KOPT-K1 (cell line): Measurements from ENCODE around the gene KLHL2.
"Not testable (repeated sequence)": the region's sequence is repeated elsewhere in the genome, so short reads cannot be mapped to it uniquely, and the experiment has no call there.

Experiments used
- H3K27ac ChIP-seq: fragments of 200-600 bp; sonication (generic); 2 replicates; pipeline ENCODE4 v1.5.1; 2016; ENCODE audit warnings: antibody characterized with exemption, mild to moderate bottlenecking, low read depth, low read length; ENCODE audit not compliant: poor library complexity, severe bottlenecking
- H3K36me3 ChIP-seq: fragments of 200-600 bp; sonication (generic); 2 replicates; pipeline ENCODE4 v1.5.1; 2017; ENCODE audit warnings: antibody characterized with exemption, mild to moderate bottlenecking, low read length, moderate library complexity; ENCODE audit not compliant: insufficient read depth
- H3K9me3 ChIP-seq: fragments of 200-600 bp; sonication (generic); 2 replicates; pipeline ENCODE4 v1.5.1; 2017; ENCODE audit warnings: antibody characterized with exemption, low read length, mild to moderate bottlenecking; ENCODE audit not compliant: insufficient read depth, poor library complexity, severe bottlenecking

KLHL2 gene

GRCh38 chr4:165284697-165285096 lies 77.3 kb downstream of the KLHL2 start:
- H3K9me3 ChIP-seq, H3K27ac ChIP-seq, H3K36me3 ChIP-seq: not testable (repeated sequence)

DNA sequence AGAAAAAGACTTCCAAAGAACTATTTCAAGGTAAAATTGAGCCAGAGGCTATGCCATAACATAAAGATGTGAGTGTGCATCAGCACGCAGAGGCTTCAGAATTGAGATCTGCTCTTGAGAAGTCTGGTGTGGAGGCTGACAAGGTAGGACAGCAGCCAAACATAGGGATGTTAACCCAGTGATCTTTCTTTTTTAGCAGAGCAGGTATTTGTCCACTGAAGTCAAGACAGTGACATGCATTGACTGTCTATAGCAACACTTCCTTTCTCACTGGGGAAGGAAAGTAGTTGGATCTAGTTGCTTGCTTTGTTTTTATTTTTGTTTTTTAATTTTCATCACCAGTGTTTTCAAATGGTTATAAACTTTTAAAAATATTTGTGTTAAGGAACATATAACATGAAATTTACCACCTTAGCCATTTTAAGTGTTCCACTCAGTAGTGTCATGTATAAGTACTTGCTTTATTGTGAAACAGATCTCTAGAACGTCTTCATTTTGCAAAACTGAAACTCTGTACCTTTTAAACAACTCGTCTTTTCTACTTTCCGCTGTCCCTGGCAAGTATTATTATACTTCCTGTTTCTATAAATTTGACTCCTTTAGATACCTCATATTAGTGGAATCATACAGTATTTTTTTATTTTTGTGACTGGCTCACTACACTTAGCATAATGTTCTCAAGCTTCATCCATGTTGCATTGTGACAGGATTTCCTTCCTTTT lies 79.4 kb downstream of the KLHL2 start:
- not testable (repeated sequence) for H3K27ac ChIP-seq, H3K36me3 ChIP-seq, H3K9me3 ChIP-seq

DNA sequence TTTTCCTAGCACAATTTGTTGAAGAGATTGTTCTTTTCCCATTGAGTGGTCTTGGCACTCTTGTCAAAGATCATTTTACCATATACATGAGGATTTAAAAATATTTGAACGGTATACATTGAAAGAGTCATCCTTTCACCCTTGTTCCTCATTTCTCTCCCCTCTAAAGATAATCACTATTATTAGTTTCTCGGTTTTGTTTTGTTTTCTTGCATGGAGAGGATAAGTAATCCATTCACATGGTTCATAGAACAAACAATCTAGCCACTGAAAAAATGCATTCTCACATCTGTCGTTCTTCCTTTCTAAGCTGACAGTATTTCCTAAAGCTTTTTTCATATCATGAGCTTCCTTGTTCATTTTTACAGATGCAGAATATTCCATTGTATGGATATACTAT lies 80.9 kb downstream of the KLHL2 start:
- H3K27ac ChIP-seq, result no peak overlapping the region
- H3K36me3 ChIP-seq, result no peaks in the 10 kb centered on the region
- peaks cover 6% of the 10 kb centered on the region for H3K9me3 ChIP-seq

DNA sequence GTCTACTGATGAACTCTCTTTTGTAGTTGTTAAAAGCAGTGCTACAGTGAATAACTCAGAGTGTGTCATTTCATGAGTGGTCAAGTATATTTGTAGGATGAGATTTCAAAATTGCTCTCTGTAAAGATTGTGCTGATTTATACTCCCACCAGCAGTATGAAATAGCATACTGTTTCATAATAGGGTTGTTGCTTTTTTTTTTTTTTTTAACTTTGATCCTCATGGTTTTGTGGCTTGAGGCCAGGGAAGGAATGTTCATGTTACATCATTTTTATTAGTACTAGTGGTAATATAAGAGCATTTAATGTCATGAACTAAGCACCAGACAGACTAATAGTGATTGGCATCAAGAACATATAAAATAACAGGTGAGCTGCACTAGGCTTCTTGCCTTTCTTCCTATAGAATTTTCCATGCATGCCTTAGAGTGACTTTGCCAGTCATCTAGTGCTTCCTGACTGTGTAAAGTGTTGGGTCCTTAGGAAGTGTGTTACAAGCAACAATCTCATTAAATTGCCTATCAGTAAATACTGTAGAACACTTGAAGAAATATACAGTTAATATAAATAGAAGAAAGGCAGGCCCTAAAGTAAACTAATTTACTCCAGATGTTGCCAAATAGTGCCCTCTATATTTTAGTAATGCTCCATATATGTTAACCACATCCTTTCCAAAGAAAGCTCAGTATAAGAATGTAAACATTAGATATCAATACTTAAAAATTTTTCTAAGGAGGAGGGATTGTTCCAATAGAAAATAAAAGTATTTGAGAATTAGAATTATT lies 81.5 kb downstream of the KLHL2 start:
- Histone ChIP-seq H3K36me3 (no peaks in the 10 kb centered on the region), H3K27ac (no peak overlapping the region), H3K9me3 (peaks cover 6% of the 10 kb centered on the region)

- Histone ChIP-seq H3K27ac (no peak overlapping the region), H3K9me3 (peaks cover 6% of the 10 kb centered on the region), H3K36me3 (no peaks in the 10 kb centered on the region)
Measured at GRCh38 chr4:165289423-165289785, 82.0 kb downstream of the KLHL2 start.

- no peaks in the 10 kb centered on the region for H3K36me3 ChIP-seq
- no peak overlapping the region for H3K27ac ChIP-seq
- H3K9me3 ChIP-seq, result no peaks in the 10 kb centered on the region
Measured at GRCh38 chr4:165293061-165293460, 85.7 kb downstream of the KLHL2 start.

DNA sequence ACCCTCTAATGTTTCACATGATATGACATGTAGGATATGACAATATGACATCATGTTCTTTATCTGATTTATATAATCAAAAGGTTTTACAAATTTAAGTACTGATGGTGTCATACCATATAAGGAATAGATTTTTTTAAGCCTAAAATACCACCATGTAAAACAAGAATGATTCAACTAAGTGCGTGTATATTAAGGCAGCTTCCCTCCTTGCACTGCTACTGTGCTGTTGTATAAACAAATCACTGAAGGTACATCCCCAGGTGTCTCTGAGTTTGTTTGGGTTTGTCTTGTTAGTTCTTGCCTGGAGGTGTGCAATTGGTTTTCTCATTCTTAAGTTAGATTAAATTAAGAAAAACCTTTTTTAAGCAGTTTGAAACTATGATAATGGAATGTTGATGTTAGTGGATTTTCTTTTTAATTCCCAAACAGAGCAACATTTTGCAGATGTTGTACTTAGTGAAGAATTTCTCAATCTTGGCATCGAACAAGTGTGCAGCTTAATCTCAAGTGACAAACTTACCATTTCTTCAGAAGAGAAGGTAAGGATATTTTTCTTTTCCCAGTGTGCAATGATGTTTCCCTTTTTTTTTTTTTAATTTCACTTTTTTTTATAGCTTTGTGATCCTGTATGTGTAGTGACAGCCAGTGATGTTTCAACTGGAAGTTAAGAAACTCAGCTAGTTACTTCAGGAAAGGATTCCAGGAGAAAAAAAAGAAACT lies 86.7 kb downstream of the KLHL2 start:
- no peaks in the 10 kb centered on the region for H3K36me3 ChIP-seq
- H3K27ac ChIP-seq, result no peak overlapping the region
- H3K9me3 ChIP-seq, result no peaks in the 10 kb centered on the region

DNA sequence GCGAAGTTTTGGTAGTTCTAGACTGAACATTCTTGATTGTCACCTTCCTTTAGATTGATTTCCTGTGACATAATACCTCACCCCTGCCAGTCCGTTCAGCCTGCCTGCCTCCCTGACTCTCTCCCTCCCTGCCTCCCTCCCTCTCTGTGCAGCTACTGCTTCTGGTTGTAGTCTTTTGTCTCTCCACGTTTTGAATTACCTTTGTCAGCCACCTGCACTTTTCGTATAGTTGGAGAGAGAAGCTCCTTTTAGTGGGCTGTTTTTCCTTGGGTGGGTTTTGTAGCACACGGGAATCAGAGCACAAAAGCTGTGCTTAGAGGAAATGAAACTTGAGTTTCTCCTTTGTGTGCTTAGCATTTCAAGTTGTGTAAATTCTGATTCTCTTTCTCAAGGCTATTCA lies 87.5 kb downstream of the KLHL2 start:
- H3K9me3 ChIP-seq, result no peaks in the 10 kb centered on the region
- H3K27ac ChIP-seq, result no peak overlapping the region
- H3K36me3 ChIP-seq, result no peaks in the 10 kb centered on the region

DNA sequence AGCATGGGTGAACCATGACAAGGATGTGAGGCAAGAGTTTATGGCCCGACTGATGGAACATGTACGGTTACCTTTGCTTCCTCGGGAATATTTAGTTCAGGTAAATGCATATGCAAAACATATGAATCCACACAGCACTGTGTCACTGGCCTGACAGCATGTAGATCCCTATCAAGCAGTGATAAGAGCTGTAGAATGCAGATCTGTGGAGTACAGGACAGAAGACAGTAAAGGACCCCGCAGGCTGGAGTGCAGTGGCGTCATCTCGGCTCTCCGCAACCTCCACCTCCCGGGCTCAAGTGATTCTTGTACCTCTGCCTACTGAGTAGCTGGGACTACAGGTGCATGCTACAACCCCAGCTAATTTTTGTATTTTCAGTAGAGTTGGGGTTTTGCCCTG lies 90.3 kb downstream of the KLHL2 start:
- Histone ChIP-seq H3K27ac (no peak overlapping the region), H3K9me3 (no peaks in the 10 kb centered on the region), H3K36me3 (no peaks in the 10 kb centered on the region)

- Histone ChIP-seq H3K27ac (no peak overlapping the region), H3K9me3 (no peaks in the 10 kb centered on the region), H3K36me3 (no peaks in the 10 kb centered on the region)
Measured at GRCh38 chr4:165299399-165300060, 92.2 kb downstream of the KLHL2 start.

- peak overlapping the region; percentile 8 for H3K27ac ChIP-seq
- no peaks in the 10 kb centered on the region for H3K9me3 ChIP-seq
- H3K36me3 ChIP-seq, result no peaks in the 10 kb centered on the region
Measured at GRCh38 chr4:165301833-165302232, 94.5 kb downstream of the KLHL2 start.

GRCh38 chr4:165302658-165303057 lies 95.3 kb downstream of the KLHL2 start:
- no peaks in the 10 kb centered on the region for H3K36me3 ChIP-seq
- no peaks in the 10 kb centered on the region for H3K9me3 ChIP-seq
- H3K27ac ChIP-seq, result no peak overlapping the region

- Histone ChIP-seq H3K27ac (no peak overlapping the region), H3K36me3 (peaks cover 6% of the 10 kb centered on the region; the same call in 1 of the 2 replicates), H3K9me3 (no peaks in the 10 kb centered on the region)
Measured at GRCh38 chr4:165308166-165308565, 100.8 kb downstream of the KLHL2 start.

GRCh38 chr4:165308606-165309005 lies 101.2 kb downstream of the KLHL2 start:
- H3K27ac ChIP-seq, result no peak overlapping the region
- H3K9me3 ChIP-seq, result no peaks in the 10 kb centered on the region
- H3K36me3 ChIP-seq, result peaks cover 6% of the 10 kb centered on the region; the same call in 1 of the 2 replicates

GRCh38 chr4:165309456-165309855 lies 102.1 kb downstream of the KLHL2 start:
- Histone ChIP-seq H3K36me3 (peaks cover 6% of the 10 kb centered on the region; the same call in 1 of the 2 replicates), H3K9me3 (no peaks in the 10 kb centered on the region), H3K27ac (no peak overlapping the region)
